ENCODE results near the gene KRTAP19-6. TPM values are rescaled to one million over a fixed set of nuclear protein-coding genes. Genes with fewer than 3 reads are reported as not detected.

Gene KRTAP19-6
- total and polyA plus RNA-seq, 9 of the 15 experiments (the other 6 are each of a cell fraction or from before 2014, with no cell fraction given), result not detected

DNA sequence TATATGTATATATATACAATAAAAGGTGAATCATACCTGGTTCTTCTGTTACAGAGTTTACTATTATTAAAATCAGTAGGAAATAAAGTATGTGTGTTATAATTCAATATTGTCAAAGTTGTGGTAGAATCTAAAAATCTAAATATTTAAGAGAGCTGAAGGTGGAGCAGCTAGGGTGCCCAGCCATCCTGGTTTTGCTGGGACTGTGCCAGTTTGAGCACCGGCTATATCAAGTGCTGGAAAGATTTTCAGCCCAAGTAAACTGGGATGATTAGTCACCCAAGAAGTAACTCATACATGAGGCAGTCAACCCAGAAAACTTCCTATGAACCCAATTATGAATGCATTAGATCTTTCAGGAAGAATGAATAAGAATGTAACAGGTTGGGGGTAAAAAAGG is 22.8 kb downstream of the KRTAP19-6 start:
- no peaks in the 10 kb centered on the region for H3K4me1 ChIP-seq (replicated peaks in 1 of 2; ENCODE audit: control insufficient read depth in 2 of 2, insufficient read depth in 2 of 2, low read length in 2 of 2)
- no peaks in the 10 kb centered on the region for H4K20me1 ChIP-seq (replicated peaks; ENCODE audit: control insufficient read depth, insufficient read depth, low read length)
- intact Hi-C loops (cut with micrococcal nuclease) (no loop called here), in situ Hi-C loops (cut with MboI) (no loop called here)
- ChIA-PET POLR2A (no interaction called here), CTCF (ENCODE audit: low intra/inter-chr PET ratio) (no interaction called here)
- 0% methylated on average over 1 of the region's 1 CpG for WGBS (ENCODE audit: insufficient coverage, low coverage, missing lambda C conversion rate)
- BruUV-seq (replicated peaks), result no TSS peak
- H3K79me2 ChIP-seq (ENCODE audit: control insufficient read depth, insufficient read depth, low read length), result no peaks in the 10 kb centered on the region
- no peak overlapping the region for H3K4me3 ChIP-seq
- no peak overlapping the region for H3K27ac ChIP-seq (ENCODE audit: extremely low read depth, low read depth, low read length)
- no peaks in the 10 kb centered on the region for H3K27me3 ChIP-seq (ENCODE audit: control insufficient read depth in 2 of 2, insufficient read depth in 2 of 2, low read length in 2 of 2)
- ATAC-seq (no peak), DNase-seq (ENCODE audit: extremely low read depth in 1 of 4, low spot score in 3 of 4) (no peak), FAIRE-seq (no peak)
- no peaks in the 10 kb centered on the region for H3K36me3 ChIP-seq (ENCODE audit: control insufficient read depth, insufficient read depth, low read length)
- no peak overlapping the region for H2AFZ ChIP-seq (ENCODE audit: low read depth, low read length)
- no peaks in the 10 kb centered on the region; the same call in 1 of the 2 replicates for H3K9me3 ChIP-seq (replicated peaks; ENCODE audit: control insufficient read depth, insufficient read depth, low read depth, low read length)
- H3K4me2 ChIP-seq (ENCODE audit: insufficient read depth, low read length), result no peak overlapping the region
- H3K9ac ChIP-seq (ENCODE audit: insufficient read depth in 1 of 2, low read depth in 2 of 2, low read length in 2 of 2), result no peak overlapping the region
- H3K9me1 ChIP-seq (ENCODE audit: control insufficient read depth, insufficient read depth, low read length), result no peaks in the 10 kb centered on the region
- TF ChIP-seq ZNF764 (CRISPR knock-in tag; IDR thresholded peaks at IDR 0.05; ENCODE audit: low read depth) (no peak), RERE (CRISPR knock-in tag; IDR thresholded peaks at IDR 0.05; ENCODE audit: borderline replicate concordance) (no peak), MEF2A (IDR thresholded peaks at IDR 0.05; ENCODE audit: control insufficient read depth, low read depth, low read length) (no peak), ZFP1 (CRISPR knock-in tag; IDR thresholded peaks at IDR 0.05) (no peak), MCM5 (IDR thresholded peaks at IDR 0.05; ENCODE audit: low read depth) (no peak), TEAD2 (tag; IDR thresholded peaks at IDR 0.05) (no peak), SMARCC2 (IDR thresholded peaks at IDR 0.05; ENCODE audit: low read depth) (no peak), ZNF263 (CRISPR knock-in tag; IDR thresholded peaks at IDR 0.05; ENCODE audit: borderline replicate concordance) (no peak), IRF2 (CRISPR knock-in tag; IDR thresholded peaks at IDR 0.05) (no peak), STAG1 (CRISPR knock-in tag; IDR thresholded peaks at IDR 0.05; ENCODE audit: borderline replicate concordance) (no peak), HNRNPLL (IDR thresholded peaks at IDR 0.05; ENCODE audit: low read depth, low read length, poor library complexity, severe bottlenecking) (no peak), TAF7 (tag; IDR thresholded peaks at IDR 0.05) (no peak), ZC3H8 (IDR thresholded peaks at IDR 0.05) (no peak), ETS2 (tag; IDR thresholded peaks at IDR 0.05; ENCODE audit: borderline replicate concordance, poor library complexity, severe bottlenecking) (no peak)
- TF ChIP-seq, protein P1, sequence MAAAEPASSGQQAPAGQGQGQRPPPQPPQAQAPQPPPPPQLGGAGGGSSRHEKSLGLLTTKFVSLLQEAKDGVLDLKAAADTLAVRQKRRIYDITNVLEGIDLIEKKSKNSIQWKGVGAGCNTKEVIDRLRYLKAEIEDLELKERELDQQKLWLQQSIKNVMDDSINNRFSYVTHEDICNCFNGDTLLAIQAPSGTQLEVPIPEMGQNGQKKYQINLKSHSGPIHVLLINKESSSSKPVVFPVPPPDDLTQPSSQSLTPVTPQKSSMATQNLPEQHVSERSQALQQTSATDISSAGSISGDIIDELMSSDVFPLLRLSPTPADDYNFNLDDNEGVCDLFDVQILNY (CRISPR knock-in tag; IDR thresholded peaks at IDR 0.05), result no peak
- TF ChIP-seq, protein P2, sequence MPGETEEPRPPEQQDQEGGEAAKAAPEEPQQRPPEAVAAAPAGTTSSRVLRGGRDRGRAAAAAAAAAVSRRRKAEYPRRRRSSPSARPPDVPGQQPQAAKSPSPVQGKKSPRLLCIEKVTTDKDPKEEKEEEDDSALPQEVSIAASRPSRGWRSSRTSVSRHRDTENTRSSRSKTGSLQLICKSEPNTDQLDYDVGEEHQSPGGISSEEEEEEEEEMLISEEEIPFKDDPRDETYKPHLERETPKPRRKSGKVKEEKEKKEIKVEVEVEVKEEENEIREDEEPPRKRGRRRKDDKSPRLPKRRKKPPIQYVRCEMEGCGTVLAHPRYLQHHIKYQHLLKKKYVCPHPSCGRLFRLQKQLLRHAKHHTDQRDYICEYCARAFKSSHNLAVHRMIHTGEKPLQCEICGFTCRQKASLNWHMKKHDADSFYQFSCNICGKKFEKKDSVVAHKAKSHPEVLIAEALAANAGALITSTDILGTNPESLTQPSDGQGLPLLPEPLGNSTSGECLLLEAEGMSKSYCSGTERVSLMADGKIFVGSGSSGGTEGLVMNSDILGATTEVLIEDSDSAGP (CRISPR knock-in tag; IDR thresholded peaks at IDR 0.05), result no peak

All from K562 (cell line).